Natural killer cell (primary cell): ENCODE data around the gene HNRNPC. TPM values are rescaled to one million over a fixed set of nuclear protein-coding genes. Genes with fewer than 3 reads are reported as not detected.
"Not testable (repeated sequence)": the region's sequence is repeated elsewhere in the genome, so short reads cannot be mapped to it uniquely, and the experiment has no call there.

Experiments
- ATAC-seq, 3 donors: fragments of 150-1000 bp in 2 of 3; fragments of 200-7000 bp in 1 of 3; cut with Tn5 transposase; 1 replicate in 1 of 3; 2 replicates in 2 of 3; pipeline ENCODE4 v1.10.0; 2021; ENCODE audit warnings: mild to moderate bottlenecking in 2 of 3, moderate library complexity in 2 of 3
- DNase-seq, 2 donors: peaks; one replicate each; pipeline versions ENCODE4 v3.0.0 to v3.0.0-alpha.2; 2013 to 2021; ENCODE audit warnings: mixed read lengths in 1 of 2
- H3K27ac ChIP-seq: one replicate; pipeline ENCODE4 v1.5.1; 2013; ENCODE audit warnings: mild to moderate bottlenecking, low read length
- H3K27me3 ChIP-seq: one replicate; pipeline ENCODE4 v1.6.1; 2013; ENCODE audit warnings: low read length; ENCODE audit not compliant: control insufficient read depth, insufficient read depth
- H3K36me3 ChIP-seq: one replicate; pipeline ENCODE4 v1.6.1; 2013; ENCODE audit warnings: low read length; ENCODE audit not compliant: control insufficient read depth, insufficient read depth
- H3K4me1 ChIP-seq: one replicate; pipeline ENCODE4 v1.6.1; 2013; ENCODE audit warnings: low read length; ENCODE audit not compliant: control insufficient read depth, insufficient read depth
- H3K4me3 ChIP-seq: one replicate; pipeline ENCODE4 v1.5.1; 2013; ENCODE audit warnings: low read length
- H3K9me3 ChIP-seq: one replicate; pipeline ENCODE4 v1.6.1; 2013; ENCODE audit warnings: low read length; ENCODE audit not compliant: control insufficient read depth, insufficient read depth
- H3K27ac Mint-ChIP-seq, 2 donors: one replicate each; pipeline ENCODE4 v1.8.0; 2022; ENCODE audit warnings: mild to moderate bottlenecking in 2 of 2, mixed read lengths in 2 of 2, moderate library complexity in 1 of 2
- H3K27me3 Mint-ChIP-seq, 2 donors: one replicate each; pipeline ENCODE4 v1.8.0; 2022; ENCODE audit warnings: low read depth in 2 of 2, mixed read lengths in 2 of 2
- H3K36me3 Mint-ChIP-seq: one replicate; pipeline ENCODE4 v1.8.0; 2022; ENCODE audit warnings: mixed read lengths
- H3K4me1 Mint-ChIP-seq, 2 donors: one replicate each; pipeline ENCODE4 v1.8.0; 2022; ENCODE audit warnings: mixed read lengths in 2 of 2
- H3K4me3 Mint-ChIP-seq: one replicate; pipeline ENCODE4 v1.8.0; 2022; ENCODE audit warnings: mild to moderate bottlenecking, moderate library complexity, mixed read lengths
- H3K9me3 Mint-ChIP-seq, 2 donors: one replicate each; pipeline ENCODE4 v1.8.0; 2022; ENCODE audit warnings: mixed read lengths in 2 of 2
- WGBS: methylation state at CpG from one replicate; pipeline ENCODE4 v1.1.7; 2013; ENCODE audit warnings: missing lambda C conversion rate; ENCODE audit not compliant: insufficient coverage; 5-methylcytosine and 5-hydroxymethylcytosine counted together
- intact Hi-C: fragments of 100-400 bp; cut with micrococcal nuclease; formaldehyde crosslinking; loops from one replicate; pipeline ENCODE4 v1.14.2; 2022
- total RNA-seq, 4 donors: library from RNA; stranded (reverse); fragments of 120-200 nt in 1 of 4; gene quantifications; one replicate each; pipeline versions ENCODE4 v1.2.3 to v1.2.4, GENCODE V29; 2013 to 2022
- TF ChIP-seq, protein P1 (sequence below): fragments of 200-600 bp; IDR thresholded peaks from one replicate; pipeline ENCODE4 v1.8.0; 2022; ENCODE audit warnings: antibody characterized with exemption

The HNRNPC gene
- total RNA-seq, 3 donors from 2014 or later (not counting 1 experiment from before 2014, with no cell fraction given): 501 to 547 (median 515) TPM

DNA sequence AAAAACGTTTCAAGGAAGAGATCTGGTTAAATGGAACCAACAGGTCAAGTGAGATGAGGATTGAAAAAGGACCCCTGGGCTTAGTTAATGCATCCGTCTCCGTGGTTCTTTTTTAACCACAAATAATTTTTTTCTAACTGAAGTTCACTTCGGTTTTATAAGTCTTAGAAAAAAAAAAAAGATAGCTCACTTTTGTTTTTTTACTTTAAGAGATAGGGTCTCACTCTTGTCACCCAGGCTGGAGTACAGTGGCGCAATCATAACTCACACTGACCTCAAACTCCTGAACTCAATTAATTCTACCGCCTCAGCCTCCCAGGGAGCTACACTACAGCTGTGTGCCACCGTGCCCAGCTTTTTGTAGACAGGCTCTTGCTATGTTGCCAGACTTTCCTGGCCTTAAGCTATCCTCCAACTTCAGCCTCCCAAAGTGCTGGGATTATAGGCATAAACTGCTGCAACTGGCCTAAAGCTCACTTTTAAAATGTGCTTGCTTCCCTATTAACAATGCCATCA is 11.8 kb downstream of the HNRNPC start:
- peak overlapping the region; percentile 64 to 70 for H3K27ac Mint-ChIP-seq

DNA sequence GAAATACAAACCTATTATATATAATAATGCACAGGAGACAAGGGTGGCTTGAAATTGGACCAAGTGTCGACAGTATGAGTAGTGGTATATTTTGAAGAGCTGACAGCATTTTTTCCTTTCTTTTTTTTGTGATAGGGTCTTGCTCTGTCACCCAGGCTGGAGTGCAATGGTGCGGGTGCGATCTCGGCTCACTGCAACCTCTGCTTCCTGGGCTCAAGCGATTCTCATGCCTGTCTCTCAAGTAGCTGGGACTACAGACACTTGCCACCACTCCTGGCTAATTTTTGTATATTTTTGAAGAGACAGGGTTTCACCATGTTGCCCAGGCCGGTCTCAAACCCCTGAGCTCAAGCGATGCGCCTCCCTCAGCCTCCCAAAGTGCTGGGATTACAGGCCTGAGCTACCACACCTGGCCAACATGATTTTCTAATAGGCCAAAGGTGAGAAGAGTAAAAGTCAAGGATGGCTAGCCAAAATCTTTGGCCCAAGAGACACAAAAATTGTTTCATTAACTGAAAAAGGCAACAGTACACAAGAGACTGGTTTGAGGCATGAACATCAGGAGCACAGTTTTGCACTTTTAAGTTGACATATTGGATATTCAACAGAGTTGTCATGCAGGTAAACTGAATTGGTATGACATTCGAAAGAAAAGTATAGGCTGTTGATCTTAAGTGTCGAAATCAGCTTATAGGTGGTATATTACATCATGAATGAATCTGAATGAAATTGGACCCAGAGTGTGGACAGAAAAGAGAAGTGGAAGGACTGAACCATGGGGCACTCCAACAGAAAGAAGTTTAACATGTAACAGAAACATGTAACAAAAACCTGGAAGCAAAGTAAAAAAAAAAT is 12.5 kb downstream of the HNRNPC start:
- intact Hi-C loops: loop anchor here (2.0 kb wide), 1 partner anchor 14 kb away; no protein-coding TSS in a partner anchor
- 66% methylated on average over 10 of the region's 10 CpGs for WGBS

More for the DNA sequence above, 11.8 kb downstream of the HNRNPC start:
- TF ChIP-seq, protein P1, sequence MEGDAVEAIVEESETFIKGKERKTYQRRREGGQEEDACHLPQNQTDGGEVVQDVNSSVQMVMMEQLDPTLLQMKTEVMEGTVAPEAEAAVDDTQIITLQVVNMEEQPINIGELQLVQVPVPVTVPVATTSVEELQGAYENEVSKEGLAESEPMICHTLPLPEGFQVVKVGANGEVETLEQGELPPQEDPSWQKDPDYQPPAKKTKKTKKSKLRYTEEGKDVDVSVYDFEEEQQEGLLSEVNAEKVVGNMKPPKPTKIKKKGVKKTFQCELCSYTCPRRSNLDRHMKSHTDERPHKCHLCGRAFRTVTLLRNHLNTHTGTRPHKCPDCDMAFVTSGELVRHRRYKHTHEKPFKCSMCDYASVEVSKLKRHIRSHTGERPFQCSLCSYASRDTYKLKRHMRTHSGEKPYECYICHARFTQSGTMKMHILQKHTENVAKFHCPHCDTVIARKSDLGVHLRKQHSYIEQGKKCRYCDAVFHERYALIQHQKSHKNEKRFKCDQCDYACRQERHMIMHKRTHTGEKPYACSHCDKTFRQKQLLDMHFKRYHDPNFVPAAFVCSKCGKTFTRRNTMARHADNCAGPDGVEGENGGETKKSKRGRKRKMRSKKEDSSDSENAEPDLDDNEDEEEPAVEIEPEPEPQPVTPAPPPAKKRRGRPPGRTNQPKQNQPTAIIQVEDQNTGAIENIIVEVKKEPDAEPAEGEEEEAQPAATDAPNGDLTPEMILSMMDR: no peak
- 11% methylated on average over 4 of the region's 7 CpGs for WGBS
- Histone ChIP-seq H3K4me3 (no peak overlapping the region), H3K4me1 (peaks cover 56% of the 10 kb centered on the region), H3K9me3 (no peaks in the 10 kb centered on the region), H3K36me3 (peaks cover 67% of the 10 kb centered on the region), H3K27me3 (no peaks in the 10 kb centered on the region), H3K27ac (peak overlapping the region; percentile 36)
- intact Hi-C loops: loop anchor here (2.0 kb wide), 1 partner anchor 15 kb away; no protein-coding TSS in a partner anchor
- Mint-ChIP-seq H3K4me3 (peak overlapping the region; percentile 70), H3K4me1 (peaks cover 66 to 77% of the 10 kb centered on the region in 2 donors), H3K27me3 (no peaks in the 10 kb centered on the region), H3K9me3 (no peaks in the 10 kb centered on the region), H3K36me3 (peaks cover 18% of the 10 kb centered on the region)
- ATAC-seq (peak; percentile 32 to 58 (median 55)), DNase-seq (peak in 1 of 2 donors; percentile 39)

DNA sequence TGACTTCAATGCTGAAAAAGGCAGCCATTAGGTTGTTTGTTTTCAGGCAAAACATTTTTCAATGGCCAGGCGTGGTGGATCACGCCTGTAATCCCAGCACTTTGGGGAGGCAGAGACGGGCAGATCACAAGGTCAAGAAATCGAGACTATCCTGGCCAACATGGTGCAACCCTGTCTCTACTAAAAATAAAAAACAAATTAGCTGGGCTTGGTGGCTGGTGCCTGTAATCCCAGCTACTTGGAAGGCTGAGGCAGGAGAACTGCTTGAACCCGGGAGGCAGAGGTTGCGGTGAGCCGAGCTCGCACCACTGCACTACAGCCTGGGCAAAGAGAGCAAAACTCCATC is 13.2 kb downstream of the HNRNPC start:
- not testable (repeated sequence) for H3K27me3 Mint-ChIP-seq, H3K27me3 ChIP-seq, H3K36me3 Mint-ChIP-seq, H3K9me3 Mint-ChIP-seq, H3K4me3 ChIP-seq, DNase-seq, H3K9me3 ChIP-seq
- H3K4me3 Mint-ChIP-seq: peak overlapping the region; percentile 70
- 82% methylated on average over 8 of the region's 8 CpGs for WGBS
- H3K4me1 Mint-ChIP-seq: peaks cover 63 to 76% of the 10 kb centered on the region in 2 donors
- peaks cover 52% of the 10 kb centered on the region for H3K4me1 ChIP-seq
- peak overlapping the region; percentile 64 to 70 for H3K27ac Mint-ChIP-seq
- peak overlapping the region; percentile 15 for H3K27ac ChIP-seq
- peak in 1 of 3 donors; percentile 1 for ATAC-seq
- intact Hi-C loops: loop anchor here (2.0 kb wide), 1 partner anchor 13 kb away; no protein-coding TSS in a partner anchor
- H3K36me3 ChIP-seq: peaks cover 59% of the 10 kb centered on the region

More for the DNA sequence above, 12.5 kb downstream of the HNRNPC start:
- peaks cover 54% of the 10 kb centered on the region for H3K4me1 ChIP-seq
- peak overlapping the region; percentile 64 to 70 for H3K27ac Mint-ChIP-seq
- H3K27ac ChIP-seq: peak overlapping the region; percentile 36
- no peaks in the 10 kb centered on the region for H3K27me3 ChIP-seq
- peaks cover 66% of the 10 kb centered on the region for H3K36me3 ChIP-seq
- no peak overlapping the region for H3K4me3 ChIP-seq
- TF ChIP-seq, protein P1: no peak
- no peaks in the 10 kb centered on the region for H3K27me3 Mint-ChIP-seq
- H3K9me3 Mint-ChIP-seq: no peaks in the 10 kb centered on the region
- no peaks in the 10 kb centered on the region for H3K9me3 ChIP-seq
- ATAC-seq: peak; percentile 22 to 37 (median 28)
- H3K4me3 Mint-ChIP-seq: peak overlapping the region; percentile 70
- peaks cover 16% of the 10 kb centered on the region for H3K36me3 Mint-ChIP-seq
- DNase-seq: no peak
- H3K4me1 Mint-ChIP-seq: peaks cover 65 to 77% of the 10 kb centered on the region in 2 donors
